Parathyroid adenoma (tissue), 2 donors: Measurements from ENCODE around the gene MKRN1.

Source experiments
- H2AFZ ChIP-seq: fragments of 300-600 bp; sonication (generic); one replicate; pipeline ENCODE4 v1.7.0; 2017; ENCODE audit warnings: antibody characterized with exemption, mild to moderate bottlenecking
- H3K27ac ChIP-seq: fragments of 300-600 bp; sonication (generic); one replicate; pipeline ENCODE4 v1.7.0; 2017
- H3K27me3 ChIP-seq: fragments of 300-600 bp; sonication (generic); one replicate; pipeline ENCODE4 v1.7.0; 2017; ENCODE audit warnings: low read length; ENCODE audit not compliant: control insufficient read depth, insufficient read depth
- H3K36me3 ChIP-seq: fragments of 300-600 bp; sonication (generic); one replicate; pipeline ENCODE4 v1.7.0; 2017; ENCODE audit warnings: low read length; ENCODE audit not compliant: control insufficient read depth, insufficient read depth
- H3K4me1 ChIP-seq: fragments of 300-600 bp; sonication (generic); one replicate; pipeline ENCODE4 v1.7.0; 2017; ENCODE audit warnings: control low read depth
- H3K4me2 ChIP-seq: fragments of 300-600 bp; sonication (generic); one replicate; pipeline ENCODE4 v1.7.0; 2017; ENCODE audit warnings: low read length
- H3K4me3 ChIP-seq: fragments of 300-600 bp; sonication (generic); one replicate; pipeline ENCODE4 v1.7.0; 2017; ENCODE audit warnings: low read depth, low read length
- H3K79me2 ChIP-seq: fragments of 300-600 bp; sonication (generic); one replicate; pipeline ENCODE4 v1.7.0; 2017; ENCODE audit warnings: control low read depth
- H3K9ac ChIP-seq: fragments of 300-600 bp; sonication (generic); one replicate; pipeline ENCODE4 v1.7.0; 2017; ENCODE audit warnings: mild to moderate bottlenecking
- H3K9me3 ChIP-seq: fragments of 300-600 bp; sonication (generic); one replicate; pipeline ENCODE4 v1.7.0; 2017; ENCODE audit warnings: low read length; ENCODE audit not compliant: control insufficient read depth
- TF ChIP-seq, protein P1 (sequence below): fragments of 300-600 bp; sonication (generic); IDR thresholded peaks from one replicate; pipeline ENCODE4 v1.7.0; 2017; ENCODE audit warnings: antibody characterized with exemption, mild to moderate bottlenecking
- donor health status: primary hyperparathyroidism.

MKRN1 gene

DNA sequence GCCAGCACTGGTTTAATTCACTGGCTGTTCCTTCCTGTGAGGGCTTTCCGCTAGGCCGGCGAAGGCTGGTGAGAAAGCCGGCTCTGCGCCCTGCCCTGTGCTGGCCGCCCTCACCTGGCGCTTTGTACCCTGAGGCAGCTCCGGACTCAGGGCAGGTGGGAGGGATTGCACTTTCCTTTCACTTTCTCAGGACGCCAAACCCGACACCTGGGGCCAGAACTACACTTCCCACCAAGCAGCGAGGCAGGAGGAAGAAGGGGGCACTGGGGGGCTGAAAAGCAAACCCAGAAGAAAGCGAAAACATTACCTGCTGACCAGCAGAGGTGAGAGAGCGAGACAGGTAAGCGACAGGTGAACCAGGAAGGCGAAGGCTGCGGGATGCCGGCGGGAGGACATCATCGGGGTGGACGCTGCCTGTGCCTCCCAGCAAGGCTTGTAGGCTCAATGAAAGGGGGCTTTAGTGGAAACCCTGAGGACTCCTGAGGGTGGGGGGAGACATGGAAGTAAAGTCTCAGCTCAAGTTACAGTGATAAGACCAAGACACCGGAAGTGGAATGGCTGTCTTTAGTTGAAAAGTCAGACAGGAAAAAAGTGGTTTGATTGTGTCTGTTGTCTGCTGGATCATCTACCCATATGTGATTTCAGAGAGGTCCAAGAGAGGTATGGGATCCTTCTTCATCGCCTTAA, 75.3 kb downstream of the MKRN1 start, which contains the start of gene RAB19:
Gene RAB19, plus strand, starts transcription at position 181 of the 687 bp plus-strand sequence. CDS start 3,589 bp downstream, outside the sequence.
- peak within 1 kb of the TSS; percentile 85 for H2AFZ ChIP-seq
- peaks cover 15% of the 10 kb centered on the region for H3K4me1 ChIP-seq
- H3K4me3 ChIP-seq = peak within 1 kb of the TSS; percentile 78
- H3K27ac ChIP-seq = peak within 1 kb of the TSS; percentile 87
- H3K79me2 ChIP-seq = no peaks in the 10 kb centered on the region
- H3K27me3 ChIP-seq = no peaks in the 10 kb centered on the region
- no peaks in the 10 kb centered on the region for H3K36me3 ChIP-seq
- no peaks in the 10 kb centered on the region for H3K9me3 ChIP-seq
- TF ChIP-seq, protein P1, sequence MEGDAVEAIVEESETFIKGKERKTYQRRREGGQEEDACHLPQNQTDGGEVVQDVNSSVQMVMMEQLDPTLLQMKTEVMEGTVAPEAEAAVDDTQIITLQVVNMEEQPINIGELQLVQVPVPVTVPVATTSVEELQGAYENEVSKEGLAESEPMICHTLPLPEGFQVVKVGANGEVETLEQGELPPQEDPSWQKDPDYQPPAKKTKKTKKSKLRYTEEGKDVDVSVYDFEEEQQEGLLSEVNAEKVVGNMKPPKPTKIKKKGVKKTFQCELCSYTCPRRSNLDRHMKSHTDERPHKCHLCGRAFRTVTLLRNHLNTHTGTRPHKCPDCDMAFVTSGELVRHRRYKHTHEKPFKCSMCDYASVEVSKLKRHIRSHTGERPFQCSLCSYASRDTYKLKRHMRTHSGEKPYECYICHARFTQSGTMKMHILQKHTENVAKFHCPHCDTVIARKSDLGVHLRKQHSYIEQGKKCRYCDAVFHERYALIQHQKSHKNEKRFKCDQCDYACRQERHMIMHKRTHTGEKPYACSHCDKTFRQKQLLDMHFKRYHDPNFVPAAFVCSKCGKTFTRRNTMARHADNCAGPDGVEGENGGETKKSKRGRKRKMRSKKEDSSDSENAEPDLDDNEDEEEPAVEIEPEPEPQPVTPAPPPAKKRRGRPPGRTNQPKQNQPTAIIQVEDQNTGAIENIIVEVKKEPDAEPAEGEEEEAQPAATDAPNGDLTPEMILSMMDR = no peak
- peak within 1 kb of the TSS; percentile 85 for H3K4me2 ChIP-seq
- no peak within 1 kb of the TSS for H3K9ac ChIP-seq
